Endothelial cell of umbilical vein (primary cell): Measurements from ENCODE around the gene AFF4. TPM values are rescaled to one million over a fixed set of nuclear protein-coding genes. Genes with fewer than 3 reads are reported as not detected.

Experiments used
- BruUV-seq: library from RNA; stranded (reverse); fragments of 400-500 nt; replicated peaks from 2 replicates; lab custom pipeline; 2021; lab: Mats Ljungman, UMichigan
- CTCF ChIA-PET: fragments of 300-600, 350-600 bp; sonication (Branson Sonifier 250); formaldehyde crosslinking; loops from one replicate; lab custom pipeline; 2021; ENCODE audit warnings: antibody characterized with exemption, inconsistent platforms; lab: Charles Lee
- POLR2A ChIA-PET: fragments of 300-600, 350-600 bp; sonication (Branson Sonifier 250); formaldehyde crosslinking; loops from one replicate; lab custom pipeline; 2021; ENCODE audit warnings: antibody characterized with exemption, inconsistent platforms; lab: Charles Lee
- DNase-seq: peaks from one replicate; pipeline ENCODE4 v3.0.0-alpha.2; 2011; ENCODE audit warnings: low read depth, low spot score
- FAIRE-seq: peaks from 2 replicates; lab custom pipeline; 2011; peaks lifted over from hg19 to GRCh38; lab: Jason Lieb, UNC
- H2AFZ ChIP-seq: 2 replicates; pipeline ENCODE4 v1.6.0; 2012; ENCODE audit warnings: low read depth, low read length, control low read depth, inconsistent platforms
- H3K27ac ChIP-seq: 2 replicates; pipeline ENCODE4 v1.5.1; 2011; ENCODE audit warnings: low read depth, mild to moderate bottlenecking, control low read depth, low read length, moderate library complexity; ENCODE audit not compliant: insufficient read depth
- H3K27me3 ChIP-seq, 2 experiments: 2 replicates each; pipeline versions ENCODE4 v1.6.0 to v1.6.1; 2011; ENCODE audit warnings: low read length in 2 of 2, mixed read lengths in 1 of 2; ENCODE audit not compliant: control insufficient read depth in 2 of 2, insufficient read depth in 2 of 2
- H3K36me3 ChIP-seq, 2 experiments: 2 replicates in 1 of 2; 3 replicates in 1 of 2; pipeline ENCODE4 v1.5.1; 2011; ENCODE audit warnings: low read length in 2 of 2, mild to moderate bottlenecking in 1 of 2, moderate library complexity in 1 of 2; ENCODE audit not compliant: control insufficient read depth in 2 of 2, insufficient read depth in 2 of 2; ENCODE audit errors: extremely low read depth in 1 of 2
- H3K4me1 ChIP-seq: 3 replicates; pipeline ENCODE4 v1.5.1; 2011; ENCODE audit warnings: mild to moderate bottlenecking, low read length; ENCODE audit not compliant: control insufficient read depth, insufficient read depth; ENCODE audit errors: extremely low read depth
- H3K4me2 ChIP-seq: 2 replicates; pipeline ENCODE4 v1.6.1; 2011; ENCODE audit warnings: low read length, control low read depth, mixed read lengths; ENCODE audit not compliant: insufficient read depth
- H3K4me3 ChIP-seq, 3 experiments: fragments of 200-600 bp in 1 of 3; sonication (generic), shearing (Covaris generic) in 1 of 3; replicated peaks in 1 of 3; 2 replicates each; pipeline ENCODE4 v1.5.1; 2011 to 2016; ENCODE audit warnings: control low read depth in 3 of 3, low read length in 3 of 3, mild to moderate bottlenecking in 2 of 3, inconsistent platforms in 1 of 3, low read depth in 1 of 3, moderate library complexity in 1 of 3; ENCODE audit not compliant: insufficient read depth in 1 of 3
- H3K79me2 ChIP-seq: 2 replicates; pipeline ENCODE4 v1.6.0; 2012; ENCODE audit warnings: low read length, inconsistent platforms; ENCODE audit not compliant: control insufficient read depth, insufficient read depth
- H3K9ac ChIP-seq: replicated peaks from 2 replicates; pipeline ENCODE3; 2011; ENCODE audit warnings: low read length, control low read depth; ENCODE audit not compliant: insufficient read depth; ENCODE audit errors: extremely low read depth
- H3K9me1 ChIP-seq: replicated peaks from 3 replicates; pipeline ENCODE4 v1.6.0; 2011; ENCODE audit warnings: mild to moderate bottlenecking, low read length; ENCODE audit not compliant: control insufficient read depth, insufficient read depth; ENCODE audit errors: extremely low read depth
- H3K9me3 ChIP-seq: replicated peaks from 2 replicates; pipeline ENCODE4 v1.5.1; 2012; ENCODE audit warnings: low read length, inconsistent platforms; ENCODE audit not compliant: control insufficient read depth, insufficient read depth
- H4K20me1 ChIP-seq: replicated peaks from 2 replicates; pipeline ENCODE3; 2011; ENCODE audit warnings: mild to moderate bottlenecking, low read length; ENCODE audit not compliant: control insufficient read depth, insufficient read depth; ENCODE audit errors: extremely low read depth
- EZH2 ChIP-seq: IDR thresholded peaks from 2 replicates; pipeline ENCODE4 v1.6.1; 2012; ENCODE audit warnings: borderline replicate concordance, low read depth, mild to moderate bottlenecking, moderate library complexity, low read length, inconsistent platforms; ENCODE audit not compliant: severe bottlenecking
- FOS ChIP-seq: IDR thresholded peaks from 2 replicates; pipeline ENCODE4 v1.6.1; 2011; ENCODE audit warnings: mild to moderate bottlenecking, low read length, moderate library complexity, borderline replicate concordance; ENCODE audit not compliant: insufficient read depth
- GATA2 ChIP-seq: IDR thresholded peaks from 2 replicates; pipeline ENCODE4 v1.7.0; 2011; ENCODE audit warnings: low read depth, mild to moderate bottlenecking, moderate library complexity, mixed read lengths, low read length; ENCODE audit not compliant: insufficient read length, insufficient read depth
- JUN ChIP-seq: IDR thresholded peaks from 2 replicates; pipeline ENCODE4 v1.6.1; 2011; ENCODE audit warnings: borderline replicate concordance, low read depth; ENCODE audit not compliant: insufficient read length, insufficient read depth
- MYC ChIP-seq: IDR thresholded peaks from one replicate; pipeline ENCODE4 v1.6.1; 2011; ENCODE audit warnings: mild to moderate bottlenecking, low read depth, low read length
- POLR2A ChIP-seq: IDR thresholded peaks from 2 replicates; pipeline ENCODE4 v1.6.1; 2012; ENCODE audit warnings: low read depth, mild to moderate bottlenecking, control low read depth, low read length
- POLR2AphosphoS5 ChIP-seq: IDR thresholded peaks from 2 replicates; pipeline ENCODE4 v1.6.1; 2012; ENCODE audit warnings: low read depth, mild to moderate bottlenecking, control low read depth, low read length, moderate library complexity; ENCODE audit not compliant: insufficient read depth
- dilution Hi-C: fragments of 300-500 bp; cut with MboI; formaldehyde crosslinking; loops from one replicate; pipeline ENCODE4 v1.15.0; 2019; ENCODE audit warnings: low sequenced_read_pairs; ENCODE audit not compliant: extremely low pct_ligation_motif_present
- intact Hi-C: fragments of 100-400 bp; cut with micrococcal nuclease; formaldehyde crosslinking; loops from one replicate; pipeline ENCODE4 v1.10.0; 2022
- polyA plus RNA-seq, 4 experiments: library from polyadenylated mRNA; depleted of rRNA in 3 of 4; stranded (reverse) in 3 of 4; unstranded in 1 of 4; fragments of >200 nt; gene quantifications; 2 replicates each; pipeline versions ENCODE4 v1.2.1 to v1.2.3, GENCODE V29; 2011 to 2012; ENCODE audit warnings: missing spikeins in 1 of 4
- total RNA-seq: library from RNA; stranded (reverse); gene quantifications from 2 replicates; pipeline ENCODE4 v1.2.3, GENCODE V29; 2021
- TF ChIP-seq, protein P1 (sequence below): IDR thresholded peaks from 2 replicates; pipeline ENCODE4 v1.6.1; 2011; ENCODE audit not compliant: insufficient read depth, insufficient read length
- TF ChIP-seq, protein P2 (sequence below), 2 donors: IDR thresholded peaks; 1 replicate in 1 of 2; 2 replicates in 1 of 2; pipeline ENCODE4 v1.5.1; 2011; ENCODE audit warnings: low read length in 2 of 2, mild to moderate bottlenecking in 2 of 2, moderate library complexity in 2 of 2, control low read depth in 1 of 2, inconsistent platforms in 1 of 2, low read depth in 1 of 2; ENCODE audit not compliant: insufficient read depth in 1 of 2; ENCODE audit errors: extremely low read depth in 1 of 2

AFF4 gene
- total and polyA plus RNA-seq, 2 donors (not counting 3 experiments of a cell fraction or from before 2014, with no cell fraction given), result 27.0 to 88.3 TPM

DNA sequence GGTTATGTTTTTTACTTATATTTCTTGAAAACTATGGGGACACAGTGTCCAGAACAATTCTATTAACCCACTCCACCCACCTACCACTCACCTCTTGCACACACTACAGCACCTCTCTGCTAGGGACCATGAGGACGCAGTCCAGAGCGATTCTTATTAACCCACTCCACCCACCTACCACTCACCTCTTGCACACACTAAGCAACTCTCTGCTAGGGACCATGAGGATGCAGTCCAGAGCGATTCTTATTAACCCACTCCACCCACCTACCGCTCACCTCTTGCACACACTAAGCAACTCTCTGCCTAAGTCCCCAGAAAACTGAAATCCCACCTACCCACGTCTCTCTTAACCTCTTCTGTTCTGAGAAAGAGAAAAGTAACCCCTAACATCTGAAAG lies 130.8 kb downstream of the AFF4 start:
- no peak for TF ChIP-seq EZH2
- intact Hi-C loops, result no loop called here
- no peaks in the 10 kb centered on the region for H3K36me3 ChIP-seq
- peaks cover 8% of the 10 kb centered on the region for H3K4me1 ChIP-seq
- POLR2A ChIA-PET, result no interaction called here
- FAIRE-seq, result no peak
- dilution Hi-C loops, result no loop called here
- BruUV-seq, result no TSS peak
- no peaks in the 10 kb centered on the region for H3K9me1 ChIP-seq
- CTCF ChIA-PET, result interaction anchor here (1.1 to 9.9 kb wide), 5 partner anchors 12 to 50 kb away, joined by 3 to 122 read pairs (median 19); partner anchors contain the start of genes GDF9 and UQCRQ
- no peak overlapping the region for H3K4me2 ChIP-seq
- H3K9me3 ChIP-seq, result no peaks in the 10 kb centered on the region
- no peaks in the 10 kb centered on the region for H3K79me2 ChIP-seq
- H2AFZ ChIP-seq, result no peak overlapping the region
- DNase-seq, result no peak
- no peaks in the 10 kb centered on the region for H4K20me1 ChIP-seq
- H3K4me3 ChIP-seq, result no peak overlapping the region
- no peak overlapping the region for H3K27ac ChIP-seq
- H3K9ac ChIP-seq, result no peak overlapping the region
- no peaks in the 10 kb centered on the region for H3K27me3 ChIP-seq

DNA sequence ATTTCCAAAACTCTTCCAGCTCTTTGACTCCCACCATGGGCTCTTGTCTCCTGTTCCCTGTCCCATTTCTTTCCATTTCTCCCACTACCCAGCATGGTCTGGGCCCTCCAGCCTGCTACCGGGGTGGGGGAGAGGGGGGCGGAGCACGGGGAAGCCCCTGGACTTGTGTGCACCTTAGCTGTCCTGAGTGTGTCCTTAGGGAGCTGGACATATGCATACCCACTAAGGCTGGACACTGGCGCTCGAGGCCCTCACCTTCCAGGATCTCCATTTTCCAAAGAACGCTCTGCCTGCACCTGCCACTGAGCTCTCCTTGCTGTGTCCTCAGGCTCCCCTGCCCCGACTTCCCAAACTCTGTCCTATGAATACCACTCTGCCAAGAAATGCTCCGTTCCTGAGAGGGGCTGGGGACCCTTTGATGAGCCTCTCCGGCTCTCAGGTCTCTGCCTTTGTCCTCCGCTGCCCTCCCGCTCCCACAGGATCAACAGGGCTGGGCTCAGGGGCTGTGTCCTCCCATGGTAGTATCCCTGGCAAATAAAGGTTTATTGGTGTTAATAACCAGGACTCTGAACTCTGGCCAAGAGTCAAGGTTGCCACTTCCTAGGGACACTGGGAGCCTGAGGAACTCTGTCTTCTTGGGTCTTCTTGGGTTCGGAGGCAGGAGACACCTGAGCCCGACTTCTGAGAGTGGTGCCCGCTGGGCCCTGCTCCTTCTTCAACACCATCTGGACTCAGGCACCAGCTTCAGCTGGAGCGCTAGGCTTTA lies 132.2 kb downstream of the AFF4 start:
- DNase-seq (no peak), FAIRE-seq (no peak)
- Histone ChIP-seq H3K9ac (peak overlapping the region; percentile 79), H3K4me2 (peak overlapping the region; percentile 61), H2AFZ (peak overlapping the region; percentile 93), H4K20me1 (no peaks in the 10 kb centered on the region), H3K36me3 (no peaks in the 10 kb centered on the region), H3K27ac (no peak overlapping the region), H3K79me2 (no peaks in the 10 kb centered on the region), H3K9me3 (no peaks in the 10 kb centered on the region), H3K27me3 (no peaks in the 10 kb centered on the region), H3K4me1 (peaks cover 12% of the 10 kb centered on the region), H3K4me3 (peak overlapping the region in 2 of 3 experiments; percentile 49 to 59), H3K9me1 (no peaks in the 10 kb centered on the region)
- dilution Hi-C loops, result no loop called here
- ChIA-PET POLR2A (no interaction called here), CTCF (interaction anchor here (0.6 to 9.9 kb wide), 9 partner anchors 11 to 304 kb away, joined by 3 to 122 read pairs (median 4); partner anchors contain the start of genes GDF9 and UQCRQ)
- intact Hi-C loops, result loop anchor here (2.0 kb wide), 1 partner anchor 220 kb away; no protein-coding TSS in a partner anchor
- TSS peak; percentile 39 for BruUV-seq
- TF ChIP-seq MYC, result no peak
- TF ChIP-seq POLR2AphosphoS5, result no peak
- TF ChIP-seq, protein P1, sequence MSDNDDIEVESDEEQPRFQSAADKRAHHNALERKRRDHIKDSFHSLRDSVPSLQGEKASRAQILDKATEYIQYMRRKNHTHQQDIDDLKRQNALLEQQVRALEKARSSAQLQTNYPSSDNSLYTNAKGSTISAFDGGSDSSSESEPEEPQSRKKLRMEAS, result no peak
- no peak for TF ChIP-seq POLR2A
- no peak for TF ChIP-seq FOS
- TF ChIP-seq, protein P2, sequence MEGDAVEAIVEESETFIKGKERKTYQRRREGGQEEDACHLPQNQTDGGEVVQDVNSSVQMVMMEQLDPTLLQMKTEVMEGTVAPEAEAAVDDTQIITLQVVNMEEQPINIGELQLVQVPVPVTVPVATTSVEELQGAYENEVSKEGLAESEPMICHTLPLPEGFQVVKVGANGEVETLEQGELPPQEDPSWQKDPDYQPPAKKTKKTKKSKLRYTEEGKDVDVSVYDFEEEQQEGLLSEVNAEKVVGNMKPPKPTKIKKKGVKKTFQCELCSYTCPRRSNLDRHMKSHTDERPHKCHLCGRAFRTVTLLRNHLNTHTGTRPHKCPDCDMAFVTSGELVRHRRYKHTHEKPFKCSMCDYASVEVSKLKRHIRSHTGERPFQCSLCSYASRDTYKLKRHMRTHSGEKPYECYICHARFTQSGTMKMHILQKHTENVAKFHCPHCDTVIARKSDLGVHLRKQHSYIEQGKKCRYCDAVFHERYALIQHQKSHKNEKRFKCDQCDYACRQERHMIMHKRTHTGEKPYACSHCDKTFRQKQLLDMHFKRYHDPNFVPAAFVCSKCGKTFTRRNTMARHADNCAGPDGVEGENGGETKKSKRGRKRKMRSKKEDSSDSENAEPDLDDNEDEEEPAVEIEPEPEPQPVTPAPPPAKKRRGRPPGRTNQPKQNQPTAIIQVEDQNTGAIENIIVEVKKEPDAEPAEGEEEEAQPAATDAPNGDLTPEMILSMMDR (IDR thresholded peaks at IDR 0.05; ENCODE audit: extremely low read depth in 1 of 2, insufficient read depth in 1 of 2, low read depth in 1 of 2, low read length in 2 of 2), result no peak
- no peak for TF ChIP-seq EZH2
- TF ChIP-seq JUN, result no peak
- no peak for TF ChIP-seq GATA2
